K562 (cell line): Measurements from ENCODE around the gene TAF12. TPM values are rescaled to one million over a fixed set of nuclear protein-coding genes. Genes with fewer than 3 reads are reported as not detected.

ENCODE experiments used
- ARHGAP35 ChIP-seq: fragments of 450-650 bp; IDR thresholded peaks from 2 replicates; pipeline ENCODE4 v1.6.1; 2018; ENCODE audit not compliant: partially characterized antibody
- ATF2 ChIP-seq: sonication (generic); formaldehyde crosslinking; IDR thresholded peaks from 2 replicates; pipeline ENCODE4 v1.8.1; 2022; ENCODE audit warnings: missing genetic modification reagents
- CHCHD3 ChIP-seq: fragments of 250-450 bp; sonication (Bioruptor Pico); IDR thresholded peaks from 2 replicates; pipeline ENCODE4 v2.1.2; 2022; ENCODE audit warnings: mild to moderate bottlenecking
- DIDO1 ChIP-seq: fragments of 450-650 bp; IDR thresholded peaks from 2 replicates; pipeline ENCODE4 v1.6.1; 2016; ENCODE audit warnings: low read depth, missing biosample characterization, missing genetic modification characterization
- DPF2 ChIP-seq: fragments of 450-650 bp; IDR thresholded peaks from 2 replicates; pipeline ENCODE4 v1.6.1; 2016
- ELF4 ChIP-seq: fragments of 450-650 bp; formaldehyde crosslinking; IDR thresholded peaks from 2 replicates; pipeline ENCODE4 v1.4.0; 2022; ENCODE audit warnings: missing genetic modification characterization
- ETV1 ChIP-seq: fragments of 450-650 bp; conservative IDR thresholded peaks from 2 replicates; pipeline ENCODE4 v1.6.1; 2016; ENCODE audit warnings: missing genetic modification characterization, control low read depth, low read depth, missing compliant biosample characterization
- FOXA1 ChIP-seq: fragments of 450-650 bp; IDR thresholded peaks from 2 replicates; pipeline ENCODE4 v1.6.1; 2016; ENCODE audit warnings: mild to moderate bottlenecking, borderline replicate concordance
- KAT7 ChIP-seq: sonication (generic); formaldehyde crosslinking; IDR thresholded peaks from 2 replicates; pipeline ENCODE4 v1.8.0; 2022; ENCODE audit warnings: missing genetic modification reagents, mild to moderate bottlenecking, borderline replicate concordance
- MAFF ChIP-seq: IDR thresholded peaks from 2 replicates; pipeline ENCODE4 v1.6.1; 2012; ENCODE audit warnings: low read length, improper control_type of control experiment
- NBN ChIP-seq: fragments of 450-650 bp; IDR thresholded peaks from 2 replicates; pipeline ENCODE4 v1.6.1; 2016; ENCODE audit warnings: low read depth, mild to moderate bottlenecking
- PCBP1 ChIP-seq: fragments of 200-400 bp; formaldehyde crosslinking; IDR thresholded peaks from 2 replicates; pipeline ENCODE4 v1.6.1; 2018; ENCODE audit warnings: mild to moderate bottlenecking, low read depth, low read length; ENCODE audit not compliant: poor library complexity, severe bottlenecking
- PCBP2 ChIP-seq: fragments of 200-400 bp; formaldehyde crosslinking; IDR thresholded peaks from 2 replicates; pipeline ENCODE4 v1.6.1; 2018; ENCODE audit warnings: low read length, low read depth, mild to moderate bottlenecking, moderate library complexity; ENCODE audit not compliant: poor library complexity, severe bottlenecking
- PYGO2 ChIP-seq: fragments of 450-650 bp; IDR thresholded peaks from 2 replicates; pipeline ENCODE4 v1.6.1; 2016; ENCODE audit warnings: mild to moderate bottlenecking, missing genetic modification characterization, moderate library complexity, missing compliant biosample characterization
- RBM14 ChIP-seq: fragments of 200-400 bp; formaldehyde crosslinking; IDR thresholded peaks from 2 replicates; pipeline ENCODE4 v1.6.1; 2018; ENCODE audit warnings: low read depth, mild to moderate bottlenecking, low read length, moderate library complexity, borderline replicate concordance; ENCODE audit not compliant: insufficient read depth
- RBM17 ChIP-seq: fragments of 200-400 bp; formaldehyde crosslinking; IDR thresholded peaks from 2 replicates; pipeline ENCODE4 v1.6.1; 2017; ENCODE audit warnings: low read depth, mild to moderate bottlenecking, low read length, borderline replicate concordance
- RFX1 ChIP-seq: fragments of 450-650 bp; IDR thresholded peaks from 2 replicates; pipeline ENCODE4 v1.6.1; 2016; ENCODE audit warnings: mild to moderate bottlenecking, moderate library complexity
- SIN3A ChIP-seq, 2 experiments: fragments of 150-350 bp in 1 of 2; IDR thresholded peaks; 2 replicates each; pipeline ENCODE4 v1.6.1; 2011 to 2016; ENCODE audit warnings: borderline replicate concordance in 2 of 2, low read depth in 2 of 2, low read length in 2 of 2, mild to moderate bottlenecking in 2 of 2, moderate library complexity in 2 of 2; ENCODE audit not compliant: control insufficient read depth in 1 of 2
- TFE3 ChIP-seq: fragments of 450-650 bp; formaldehyde crosslinking; IDR thresholded peaks from 2 replicates; pipeline ENCODE4 v1.4.0; 2020; ENCODE audit warnings: mild to moderate bottlenecking, mixed read lengths
- UBTF ChIP-seq, 2 experiments: IDR thresholded peaks; 2 replicates each; pipeline ENCODE4 v1.6.1; 2012; ENCODE audit warnings: improper control_type of control experiment in 2 of 2, low read depth in 2 of 2, low read length in 2 of 2, borderline replicate concordance in 1 of 2
- ZNF212 ChIP-seq: fragments of 450-650 bp; formaldehyde crosslinking; IDR thresholded peaks from 2 replicates; pipeline ENCODE4 v1.4.0; 2020; ENCODE audit warnings: mild to moderate bottlenecking
- ZNF699 ChIP-seq: fragments of 250-450 bp; sonication (Bioruptor Pico); IDR thresholded peaks from 2 replicates; pipeline ENCODE4 v1.8.0; 2021; ENCODE audit warnings: mild to moderate bottlenecking, moderate library complexity; ENCODE audit not compliant: insufficient replicate concordance
- ZNF778 ChIP-seq: fragments of 450-650 bp; formaldehyde crosslinking; IDR thresholded peaks from 2 replicates; pipeline ENCODE4 v1.4.0; 2020; ENCODE audit warnings: mild to moderate bottlenecking, moderate library complexity
- polyA plus RNA-seq, 8 experiments: library from polyadenylated mRNA; depleted of rRNA in 4 of 8; stranded (reverse) in 5 of 8; unstranded in 3 of 8; fragments of >200 nt; fragmentation: Nextera tagmentation in 2 of 8; fragmentation: Illumina TruSeq in 1 of 8; extraction: Ambion mirVana in 2 of 8; extraction: Trizol in 1 of 8; gene quantifications; 2 replicates each; pipeline versions ENCODE4 v1.2.1 to v1.2.3, GENCODE V29; 2011 to 2014; ENCODE audit warnings: inconsistent platforms in 1 of 8, missing spikeins in 1 of 8
- total RNA-seq, 7 experiments: library from RNA; depleted of rRNA in 6 of 7; stranded (reverse); fragments of >200 nt in 6 of 7; fragmentation: Illumina TruSeq in 2 of 7; extraction: Trizol in 2 of 7; gene quantifications; 2 replicates each; pipeline versions ENCODE4 v1.2.1 to v1.2.3, GENCODE V29; 2011 to 2021; ENCODE audit warnings: low replicate concordance in 1 of 7

The TAF12 gene
- total and polyA plus RNA-seq, 9 of the 15 experiments (the other 6 are each of a cell fraction or from before 2014, with no cell fraction given), result 31.6 to 89.0 (median 50.5) TPM

GRCh38 chr1:28581531-28582247 is 61.2 kb downstream of the TAF12 start (continued):
- no peak for TF ChIP-seq ATF2 (CRISPR knock-in tag)
- no peak for TF ChIP-seq FOXA1
- TF ChIP-seq KAT7 (CRISPR knock-in tag), result peak; percentile 100
- peak; percentile 99 for TF ChIP-seq PCBP1
- TF ChIP-seq UBTF (IDR thresholded peaks at IDR 0.05; ENCODE audit: borderline replicate concordance in 1 of 2, low read depth in 2 of 2, low read length in 2 of 2), result no peak
- TF ChIP-seq DIDO1, result no peak
- peak; percentile 95 for TF ChIP-seq SIN3A (IDR thresholded peaks at IDR 0.05; ENCODE audit: borderline replicate concordance in 2 of 2, control insufficient read depth in 1 of 2, low read depth in 2 of 2, low read length in 2 of 2)
- no peak for TF ChIP-seq PYGO2
- peak; percentile 100; the same call in 1 of the 2 replicates for TF ChIP-seq RBM14
- peak; percentile 96 for TF ChIP-seq PCBP2
- TF ChIP-seq RBM17, result no peak
- peak; percentile 54; the same call in 1 of the 2 replicates for TF ChIP-seq CHCHD3 (CRISPR knock-in tag)
- TF ChIP-seq NBN, result no peak; the same call in 1 of the 2 replicates
- peak; percentile 75 for TF ChIP-seq ETV1 (tag)
- no peak for TF ChIP-seq TFE3 (CRISPR knock-in tag)
- peak; percentile 79 for TF ChIP-seq ELF4 (CRISPR knock-in tag)
- TF ChIP-seq ZNF212, result no peak
- TF ChIP-seq MAFF, result no peak
- no peak for TF ChIP-seq DPF2
- no peak for TF ChIP-seq RFX1
- peak; percentile 55 for TF ChIP-seq ARHGAP35
- TF ChIP-seq ZNF699, result no peak
- no peak for TF ChIP-seq ZNF778 (CRISPR knock-in tag)
